Activated T-cell treated with anti-CD3 and anti-CD28 coated beads, Interleukin-2, amount 50 U/mL, for 24 hours (primary cell): ENCODE measurements around the gene GALNT10.

Experiments used
- DNase-seq: peaks from one replicate; pipeline ENCODE4 v3.0.0-alpha.2; 2020
- H3K27ac Mint-ChIP-seq: 2 replicates; pipeline ENCODE4 v1.8.0; 2020; ENCODE audit warnings: mild to moderate bottlenecking, mixed read lengths
- H3K27me3 Mint-ChIP-seq: 2 replicates; pipeline ENCODE4 v1.8.0; 2020; ENCODE audit warnings: mixed read lengths
- H3K36me3 Mint-ChIP-seq: 2 replicates; pipeline ENCODE4 v1.8.0; 2020; ENCODE audit warnings: low read depth, mixed read lengths
- H3K4me1 Mint-ChIP-seq: 2 replicates; pipeline ENCODE4 v1.8.0; 2020; ENCODE audit warnings: low read depth, mixed read lengths
- H3K4me3 Mint-ChIP-seq: 2 replicates; pipeline ENCODE4 v1.8.0; 2020; ENCODE audit warnings: mild to moderate bottlenecking, moderate library complexity, mixed read lengths
- H3K9me3 Mint-ChIP-seq: 2 replicates; pipeline ENCODE4 v1.8.0; 2020; ENCODE audit warnings: mixed read lengths

GALNT10 gene

DNA sequence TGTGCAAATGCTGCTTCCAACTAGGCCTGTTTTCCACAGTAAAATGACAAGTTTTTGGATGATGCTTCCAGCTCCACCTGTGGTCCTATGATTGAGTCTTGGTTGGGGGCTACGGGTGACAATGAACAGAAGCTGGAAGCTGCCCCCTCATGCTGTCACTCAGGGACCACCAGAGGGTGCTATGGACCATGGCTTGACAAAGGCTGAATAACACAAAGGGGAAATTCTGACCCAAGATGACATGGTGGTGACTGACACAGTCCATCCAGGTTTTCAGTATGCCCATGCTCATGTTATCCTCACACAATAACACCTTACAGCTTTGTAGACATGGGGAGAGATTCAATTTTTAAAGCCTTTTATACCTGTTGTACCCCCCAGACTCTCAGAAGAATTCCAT lies 231.3 kb downstream of the GALNT10 start:
- H3K9me3 Mint-ChIP-seq: peaks cover 6% of the 10 kb centered on the region
- DNase-seq: no peak
- H3K27ac Mint-ChIP-seq: no peak overlapping the region
- peaks cover 68% of the 10 kb centered on the region for H3K36me3 Mint-ChIP-seq
- no peaks in the 10 kb centered on the region for H3K27me3 Mint-ChIP-seq
- peaks cover 7% of the 10 kb centered on the region for H3K4me1 Mint-ChIP-seq
- H3K4me3 Mint-ChIP-seq: no peak overlapping the region

DNA sequence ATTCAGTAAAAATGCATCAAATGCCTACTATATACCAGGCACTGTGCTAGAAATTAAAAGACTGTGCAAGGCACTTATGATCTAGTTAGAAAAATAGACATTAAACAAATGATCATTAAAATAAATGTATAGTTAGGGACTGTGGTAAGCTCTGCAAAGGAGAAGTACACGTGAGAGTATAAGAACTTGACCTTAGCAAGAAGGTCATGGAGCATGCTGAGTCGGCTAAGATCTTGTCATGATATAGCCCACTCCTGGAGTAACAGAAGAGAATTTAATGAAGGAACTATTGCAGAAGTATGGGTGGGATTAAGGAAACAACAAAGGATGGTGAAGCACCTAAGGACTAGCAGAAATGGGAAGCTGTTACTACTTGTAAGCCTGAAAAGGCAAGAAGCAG lies 231.8 kb downstream of the GALNT10 start:
- Mint-ChIP-seq H3K9me3 (peaks cover 6% of the 10 kb centered on the region), H3K36me3 (peaks cover 67% of the 10 kb centered on the region), H3K27me3 (no peaks in the 10 kb centered on the region), H3K4me3 (no peak overlapping the region), H3K4me1 (peaks cover 7% of the 10 kb centered on the region), H3K27ac (no peak overlapping the region)
- no peak for DNase-seq

GRCh38 chr5:154428208-154428607 lies 237.7 kb downstream of the GALNT10 start:
- Mint-ChIP-seq H3K36me3 (peaks cover 31% of the 10 kb centered on the region), H3K27ac (no peak overlapping the region), H3K9me3 (peaks cover 8% of the 10 kb centered on the region), H3K4me3 (no peak overlapping the region), H3K4me1 (peaks cover 12% of the 10 kb centered on the region), H3K27me3 (no peaks in the 10 kb centered on the region)
- DNase-seq: no peak

- Mint-ChIP-seq H3K4me3 (no peak overlapping the region), H3K36me3 (peaks cover 30% of the 10 kb centered on the region), H3K9me3 (peaks cover 2% of the 10 kb centered on the region), H3K27ac (no peak overlapping the region), H3K4me1 (peaks cover 11% of the 10 kb centered on the region), H3K27me3 (no peaks in the 10 kb centered on the region)
- no peak for DNase-seq
Measured at GRCh38 chr5:154429341-154429740, 238.8 kb downstream of the GALNT10 start.

DNA sequence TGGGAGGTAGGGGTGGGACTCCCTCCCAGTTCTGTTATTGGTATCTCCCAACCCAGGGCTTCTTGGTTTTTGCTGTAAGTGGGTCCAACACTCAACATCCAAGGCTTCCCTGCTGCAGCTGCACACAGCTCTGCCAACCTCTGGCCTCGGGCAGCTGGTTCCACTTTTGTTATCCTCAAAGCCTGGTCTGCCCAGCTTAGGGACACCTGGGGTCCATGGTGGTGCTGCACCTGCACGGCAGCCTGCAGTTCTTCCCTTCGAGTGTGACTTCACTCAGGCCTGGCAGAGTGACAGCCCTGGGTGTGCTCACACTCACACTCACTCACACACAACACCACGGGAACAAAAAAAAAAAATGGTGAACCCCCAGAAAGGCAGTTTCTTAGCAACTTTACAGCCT lies 239.9 kb downstream of the GALNT10 start:
- H3K9me3 Mint-ChIP-seq: peaks cover 2% of the 10 kb centered on the region
- H3K36me3 Mint-ChIP-seq: peaks cover 33% of the 10 kb centered on the region
- no peak for DNase-seq
- no peak overlapping the region for H3K4me3 Mint-ChIP-seq
- H3K27me3 Mint-ChIP-seq: no peaks in the 10 kb centered on the region
- peak overlapping the region; percentile 12 for H3K27ac Mint-ChIP-seq
- peaks cover 9% of the 10 kb centered on the region for H3K4me1 Mint-ChIP-seq

- Mint-ChIP-seq H3K4me3 (no peak overlapping the region), H3K27ac (no peak overlapping the region), H3K4me1 (peaks cover 9% of the 10 kb centered on the region), H3K36me3 (peaks cover 38% of the 10 kb centered on the region), H3K27me3 (no peaks in the 10 kb centered on the region), H3K9me3 (peaks cover 2% of the 10 kb centered on the region)
- no peak for DNase-seq
Measured at GRCh38 chr5:154430961-154431630, 240.6 kb downstream of the GALNT10 start.

GRCh38 chr5:154435226-154435625 lies 244.7 kb downstream of the GALNT10 start:
- no peak overlapping the region for H3K27ac Mint-ChIP-seq
- no peak for DNase-seq
- no peaks in the 10 kb centered on the region for H3K9me3 Mint-ChIP-seq
- H3K36me3 Mint-ChIP-seq: peaks cover 67% of the 10 kb centered on the region
- H3K4me3 Mint-ChIP-seq: no peak overlapping the region
- peaks cover 7% of the 10 kb centered on the region for H3K4me1 Mint-ChIP-seq
- no peaks in the 10 kb centered on the region for H3K27me3 Mint-ChIP-seq

GRCh38 chr5:154437281-154437965 lies 246.9 kb downstream of the GALNT10 start:
- no peak overlapping the region for H3K4me3 Mint-ChIP-seq
- H3K9me3 Mint-ChIP-seq: no peaks in the 10 kb centered on the region
- H3K36me3 Mint-ChIP-seq: peaks cover 87% of the 10 kb centered on the region
- no peak overlapping the region for H3K27ac Mint-ChIP-seq
- H3K4me1 Mint-ChIP-seq: peaks cover 6% of the 10 kb centered on the region
- no peaks in the 10 kb centered on the region for H3K27me3 Mint-ChIP-seq
- DNase-seq: no peak

DNA sequence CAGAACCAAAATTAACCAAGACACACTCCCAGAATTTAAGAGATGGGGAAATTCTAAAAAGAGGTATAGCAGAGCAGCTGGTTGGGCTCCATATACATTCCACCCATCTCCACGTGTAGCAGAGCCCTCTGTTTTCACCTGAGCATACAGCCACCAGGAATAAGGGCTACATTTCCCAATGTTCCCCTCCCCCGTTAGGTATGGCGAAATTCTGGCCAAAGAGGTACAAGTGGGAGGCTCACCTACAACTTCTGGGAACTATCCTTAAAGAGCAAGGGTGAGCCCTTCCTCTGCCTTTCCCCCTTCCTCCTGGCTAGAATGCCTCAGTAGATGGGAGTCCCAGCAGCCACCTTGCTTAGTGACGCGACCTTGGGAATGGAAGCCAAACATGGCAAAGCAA lies 250.0 kb downstream of the GALNT10 start:
- Mint-ChIP-seq H3K9me3 (no peaks in the 10 kb centered on the region), H3K36me3 (peaks cover 82% of the 10 kb centered on the region), H3K27ac (no peak overlapping the region)

DNA sequence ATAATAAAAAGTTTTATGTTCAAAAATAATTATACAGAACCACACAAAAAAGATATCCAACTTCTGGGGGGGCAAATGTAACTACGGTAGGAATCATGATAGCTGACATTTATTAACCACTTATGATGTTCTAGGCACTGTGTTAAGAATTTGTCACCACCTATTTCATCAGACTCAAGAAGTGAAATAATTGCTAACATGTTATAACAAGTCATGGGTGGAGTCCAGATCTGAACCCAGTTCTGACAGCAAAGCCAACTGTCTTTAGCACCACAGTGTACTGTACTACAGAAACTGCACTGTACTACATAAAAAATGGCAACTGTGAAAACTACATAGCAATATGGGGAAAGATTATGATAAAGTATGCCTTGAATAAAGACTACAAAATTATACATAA lies 252.3 kb downstream of the GALNT10 start:
- no peaks in the 10 kb centered on the region for H3K27me3 Mint-ChIP-seq
- no peaks in the 10 kb centered on the region for H3K9me3 Mint-ChIP-seq
- no peak overlapping the region for H3K4me3 Mint-ChIP-seq
- H3K27ac Mint-ChIP-seq: no peak overlapping the region
- no peak for DNase-seq
- peaks cover 69% of the 10 kb centered on the region for H3K36me3 Mint-ChIP-seq
- H3K4me1 Mint-ChIP-seq: peaks cover 22% of the 10 kb centered on the region

More for the DNA sequence above, 250.0 kb downstream of the GALNT10 start:
- Mint-ChIP-seq H3K4me1 (peaks cover 13% of the 10 kb centered on the region), H3K27me3 (no peaks in the 10 kb centered on the region), H3K4me3 (no peak overlapping the region)
- DNase-seq: no peak

DNA sequence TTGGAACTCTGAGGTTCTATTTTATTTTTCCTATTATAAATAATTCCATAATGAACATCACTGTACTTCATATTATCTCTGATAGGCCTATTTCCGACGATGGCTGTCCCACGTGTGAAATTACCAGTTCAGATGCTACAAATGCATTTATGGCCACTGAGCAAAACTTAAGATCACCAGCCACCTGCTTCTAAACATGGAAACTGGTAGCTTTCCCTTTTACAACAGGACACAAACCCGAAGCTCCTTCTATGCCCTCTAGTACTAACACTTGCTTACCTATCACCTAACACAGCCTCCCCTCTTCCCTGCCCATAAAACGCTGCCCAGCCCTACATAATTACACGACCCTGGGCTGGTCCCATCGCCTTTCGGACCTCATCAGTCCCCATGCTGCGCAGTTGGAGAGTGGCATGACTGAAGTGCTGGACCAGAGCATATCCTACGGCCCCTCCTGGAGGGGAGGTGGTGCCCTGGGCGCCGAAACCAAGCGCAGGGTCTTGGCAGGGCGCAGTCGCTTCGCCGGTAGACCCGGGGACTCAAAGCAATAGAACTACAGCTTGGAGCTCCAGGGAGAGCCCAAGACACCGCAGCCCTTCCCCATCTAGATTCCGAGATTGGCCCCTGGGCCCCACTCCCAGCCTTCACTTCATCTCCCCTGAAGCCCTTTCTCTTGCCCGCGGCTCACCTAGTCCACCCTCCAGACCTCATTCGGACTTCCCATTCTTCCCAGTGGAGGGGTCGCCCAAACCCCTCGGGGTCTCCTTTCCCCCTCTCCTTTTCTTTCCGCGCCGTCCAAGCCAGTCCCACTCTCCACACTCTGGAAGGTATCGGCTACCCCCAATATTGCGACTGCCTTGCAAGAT lies 254.3 kb downstream of the GALNT10 start:
- Mint-ChIP-seq H3K9me3 (no peaks in the 10 kb centered on the region), H3K36me3 (peaks cover 61% of the 10 kb centered on the region), H3K4me3 (peak overlapping the region; percentile 95), H3K27me3 (no peaks in the 10 kb centered on the region), H3K4me1 (peaks cover 40% of the 10 kb centered on the region), H3K27ac (peak overlapping the region; percentile 98)
- no peak for DNase-seq

DNA sequence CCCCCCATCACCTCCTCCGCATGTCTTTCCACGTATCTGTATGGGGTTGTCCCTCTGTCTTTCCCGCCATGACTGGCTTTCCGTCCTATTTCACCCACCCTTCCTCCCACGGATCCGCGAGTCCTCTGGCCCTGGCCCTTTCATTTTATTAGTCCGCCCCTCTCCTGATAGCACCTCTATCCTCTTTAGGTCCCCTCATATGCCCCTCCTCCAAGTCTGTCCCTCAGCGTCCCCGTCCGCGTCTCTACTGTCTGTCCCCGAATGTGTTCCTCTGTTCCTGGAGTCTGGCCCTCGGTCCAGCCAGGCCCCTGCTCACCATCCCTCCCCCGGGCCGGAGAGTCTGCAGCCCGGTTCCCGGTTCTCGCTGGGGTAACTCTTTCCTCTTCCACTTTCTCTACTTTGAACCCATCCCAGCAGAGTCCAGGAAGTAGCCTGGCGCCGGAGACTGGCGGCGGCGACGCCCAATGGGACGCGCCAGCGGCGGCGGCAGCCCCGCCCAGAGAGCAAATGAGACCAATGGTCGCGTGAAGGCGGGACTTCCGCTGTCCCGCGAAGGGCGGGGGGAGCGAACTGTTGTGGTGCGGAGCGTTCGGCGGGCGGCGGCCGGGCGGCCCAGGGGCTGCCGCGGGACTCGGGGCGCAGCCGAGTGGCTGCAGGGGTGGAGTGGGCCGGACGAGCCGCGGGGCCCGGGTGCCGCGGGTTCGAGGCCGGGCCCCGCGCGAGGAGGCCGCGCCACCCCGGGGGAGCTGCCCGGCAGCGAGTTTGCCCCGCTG lies 255.1 kb downstream of the GALNT10 start, which contains the start of gene SAP30L:
SAP30L (plus strand) TSS at position 576 of the 773 bp plus-strand sequence. CDS start 608 bp downstream, outside the sequence.
- H3K36me3 Mint-ChIP-seq: peaks cover 61% of the 10 kb centered on the region
- no peaks in the 10 kb centered on the region for H3K9me3 Mint-ChIP-seq
- H3K4me1 Mint-ChIP-seq: peaks cover 47% of the 10 kb centered on the region
- DNase-seq: peak; percentile 98
- peak within 1 kb of the TSS; percentile 95 for H3K4me3 Mint-ChIP-seq
- H3K27me3 Mint-ChIP-seq: no peaks in the 10 kb centered on the region
- H3K27ac Mint-ChIP-seq: peak within 1 kb of the TSS; percentile 98

GRCh38 chr5:154446195-154447088 lies 255.9 kb downstream of the GALNT10 start:
- H3K9me3 Mint-ChIP-seq: no peaks in the 10 kb centered on the region
- H3K27ac Mint-ChIP-seq: peak overlapping the region; percentile 84
- peaks cover 61% of the 10 kb centered on the region for H3K36me3 Mint-ChIP-seq
- peaks cover 48% of the 10 kb centered on the region for H3K4me1 Mint-ChIP-seq
- H3K27me3 Mint-ChIP-seq: no peaks in the 10 kb centered on the region
- H3K4me3 Mint-ChIP-seq: peak overlapping the region; percentile 90
- DNase-seq: peak; percentile 60
